Measurements from ENCODE around the gene BCKDHA. TPM values are rescaled to one million over a fixed set of nuclear protein-coding genes. Genes with fewer than 3 reads are reported as not detected.

Gene BCKDHA
- total and polyA plus RNA-seq, 9 of the 15 experiments (the other 6 are each of a cell fraction or from before 2014, with no cell fraction given) = 4.5 to 52.5 (median 14.1) TPM

DNA sequence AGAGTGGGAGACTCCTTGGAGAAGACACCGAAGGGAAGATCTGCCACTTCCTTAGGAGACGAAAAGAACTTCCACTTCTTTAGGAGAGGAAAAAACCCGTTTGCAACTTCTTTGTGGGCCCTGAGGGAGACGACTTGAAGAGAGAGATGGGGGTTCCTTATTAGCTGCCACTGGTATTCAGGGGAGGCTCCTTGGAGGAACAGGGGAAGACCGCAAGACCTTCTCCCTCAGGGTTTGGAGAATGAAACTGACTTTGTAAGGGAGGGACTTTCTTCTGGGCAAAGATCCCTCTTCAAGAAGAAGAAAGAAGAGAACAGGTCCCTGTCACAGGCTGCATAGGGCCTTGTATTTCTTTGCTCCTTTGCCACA lies 416 bp downstream of the BCKDHA start (continued):
- peak; percentile 32; the same call in 1 of the 2 replicates for TF ChIP-seq AFF4 (CRISPR knock-in tag; IDR thresholded peaks at IDR 0.05)
- TF ChIP-seq KAT7 (CRISPR knock-in tag; IDR thresholded peaks at IDR 0.05; ENCODE audit: borderline replicate concordance) = peak; percentile 84; the same call in 1 of the 2 replicates
- TF ChIP-seq ZNF121 (CRISPR knock-in tag; conservative IDR thresholded peaks at IDR 0.05) = no peak
- TF ChIP-seq PPARD (CRISPR knock-in tag; IDR thresholded peaks at IDR 0.05) = no peak
- TF ChIP-seq NR4A1 (CRISPR knock-in tag; IDR thresholded peaks at IDR 0.05) = no peak
- TF ChIP-seq NR4A1 (tag; IDR thresholded peaks at IDR 0.05) = no peak

DNA sequence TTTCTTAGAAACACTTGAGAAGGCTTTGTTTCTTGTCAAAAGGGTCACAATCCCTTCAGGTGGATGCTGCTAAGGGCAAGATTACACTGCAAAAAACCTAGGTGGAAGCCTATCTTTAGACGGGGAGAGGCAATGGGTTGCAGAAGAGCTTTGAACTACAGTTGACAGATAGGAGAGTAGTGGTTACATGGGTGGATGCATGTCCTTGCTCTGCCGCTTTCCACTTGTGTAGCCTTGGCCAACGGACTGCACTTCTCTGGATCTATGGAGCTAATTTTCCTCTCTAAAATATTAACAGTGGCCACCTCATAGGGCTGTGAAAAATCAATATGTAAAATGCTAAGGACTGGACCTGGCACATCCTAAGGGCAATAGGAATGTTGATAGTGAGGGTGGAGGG lies 980 bp downstream of the BCKDHA start:
- peak overlapping the region; percentile 73 for H3K4me3 ChIP-seq
- peak overlapping the region; percentile 3 to 92; a peak in 3 of 4 replicates for H3K9ac ChIP-seq (ENCODE audit: insufficient read depth in 1 of 2, low read depth in 2 of 2, low read length in 2 of 2)
- H3K36me3 ChIP-seq (ENCODE audit: control insufficient read depth, insufficient read depth, low read length) = peaks cover 9% of the 10 kb centered on the region; the same call in 1 of the 3 replicates
- CTCF ChIA-PET (ENCODE audit: low intra/inter-chr PET ratio) = no interaction called here
- no peaks in the 10 kb centered on the region for H3K27me3 ChIP-seq (ENCODE audit: control insufficient read depth in 2 of 2, insufficient read depth in 2 of 2, low read length in 2 of 2)
- TF ChIP-seq, protein P1, sequence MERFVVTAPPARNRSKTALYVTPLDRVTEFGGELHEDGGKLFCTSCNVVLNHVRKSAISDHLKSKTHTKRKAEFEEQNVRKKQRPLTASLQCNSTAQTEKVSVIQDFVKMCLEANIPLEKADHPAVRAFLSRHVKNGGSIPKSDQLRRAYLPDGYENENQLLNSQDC (CRISPR knock-in tag; IDR thresholded peaks at IDR 0.05) = no peak
- TF ChIP-seq RFX1 (IDR thresholded peaks at IDR 0.05) (peak; percentile 71), ETS1 (conservative IDR thresholded peaks at IDR 0.05; ENCODE audit: control insufficient read depth, low read depth, low read length) (no peak)
- H3K4me1 ChIP-seq (replicated peaks in 1 of 2; ENCODE audit: control insufficient read depth in 2 of 2, insufficient read depth in 2 of 2, low read length in 2 of 2) = peaks cover 15 to 18% of the 10 kb centered on the region in 2 experiments; a peak in 4 of 5 replicates
- DNase-seq (ENCODE audit: extremely low read depth in 1 of 4, low spot score in 3 of 4) = peak in 1 of 4 experiments; percentile 38
- no TSS peak for BruUV-seq (replicated peaks)
- H3K4me2 ChIP-seq (ENCODE audit: insufficient read depth, low read length) = peak overlapping the region; percentile 90
- peaks cover 45% of the 10 kb centered on the region for H3K79me2 ChIP-seq (ENCODE audit: control insufficient read depth, insufficient read depth, low read length)
- no peaks in the 10 kb centered on the region for H3K9me3 ChIP-seq (replicated peaks; ENCODE audit: control insufficient read depth, insufficient read depth, low read depth, low read length)
- 3% methylated on average over 3 of the region's 3 CpGs for WGBS (ENCODE audit: insufficient coverage, low coverage, missing lambda C conversion rate)
- H4K20me1 ChIP-seq (replicated peaks; ENCODE audit: control insufficient read depth, insufficient read depth, low read length) = no peaks in the 10 kb centered on the region
- peak; percentile 22; the same call in 2 of the 3 replicates for ATAC-seq
- in situ Hi-C loops (cut with MboI) = no loop called here
- POLR2A ChIA-PET = interaction anchor here (0.7 to 1.6 kb wide), 6 partner anchors 9 to 41 kb away, joined by 3 to 12 read pairs (median 5); partner anchors contain the start of genes B9D2 and DMAC2
- intact Hi-C loops (cut with micrococcal nuclease) = loop anchor here (5.0 kb wide), 1 partner anchor 34 kb away; no protein-coding TSS in a partner anchor
- FAIRE-seq = peak; percentile 32
- peak overlapping the region; percentile 95; the same call in 1 of the 3 replicates for H3K27ac ChIP-seq (ENCODE audit: extremely low read depth, low read depth, low read length)
- no peak overlapping the region for H2AFZ ChIP-seq (ENCODE audit: low read depth, low read length)
- no peaks in the 10 kb centered on the region for H3K9me1 ChIP-seq (ENCODE audit: control insufficient read depth, insufficient read depth, low read length)

Data from K562 (cell line).